ENCODE data around the gene TUBAL3. TPM values are rescaled to one million over a fixed set of nuclear protein-coding genes. Genes with fewer than 3 reads are reported as not detected.

The TUBAL3 gene
- polyA plus RNA-seq, 2 of the 4 experiments (the other 2 are of a cell fraction) = 0.34 to 1.4 TPM

GRCh38 chr10:5449823-5450222, 45.2 kb upstream of the TUBAL3 start (continued):
- TF ChIP-seq HES2 (IDR thresholded peaks at IDR 0.05) = no peak
- no peak for TF ChIP-seq CBX8 (IDR thresholded peaks at IDR 0.05)
- no peak for TF ChIP-seq POLR2AphosphoS2 (conservative IDR thresholded peaks at IDR 0.05; ENCODE audit: low read length)
- TF ChIP-seq POLR2A (IDR thresholded peaks at IDR 0.05; ENCODE audit: low read length) = no peak
- TF ChIP-seq ZSCAN20 (CRISPR knock-in tag; IDR thresholded peaks at IDR 0.05) = no peak
- no peak for TF ChIP-seq CBX2 (IDR thresholded peaks at IDR 0.05; ENCODE audit: borderline replicate concordance, low read depth)
- no peak for TF ChIP-seq ESRRA (IDR thresholded peaks at IDR 0.05; ENCODE audit: borderline replicate concordance, low read length)

DNA sequence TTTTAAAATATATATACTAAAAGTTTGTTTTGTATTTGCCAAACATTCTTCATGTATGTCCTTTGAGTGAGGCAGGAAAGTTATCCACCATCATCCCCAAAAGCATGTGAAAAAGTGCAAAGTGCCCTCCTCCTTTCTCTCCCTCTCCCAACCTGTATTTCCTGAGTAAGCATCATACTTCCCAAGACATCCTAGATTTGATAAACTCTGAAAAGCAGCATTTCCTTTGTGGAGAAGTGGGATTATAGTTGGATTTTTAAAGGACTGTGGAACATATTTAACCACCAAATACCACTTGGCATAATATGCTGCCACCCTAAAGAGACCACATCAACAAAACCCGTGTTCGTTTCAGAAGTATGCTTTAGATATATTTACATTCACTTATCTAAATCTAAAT, 44.6 kb upstream of the TUBAL3 start:
- H3K27ac ChIP-seq = peak overlapping the region; percentile 48 to 73; a peak in 5 of 6 replicates
- peak overlapping the region; percentile 85 for H3K4me2 ChIP-seq
- TF ChIP-seq PHF8 (IDR thresholded peaks at IDR 0.05; ENCODE audit: borderline replicate concordance, low read depth) = no peak
- no peak for TF ChIP-seq CHD4 (IDR thresholded peaks at IDR 0.05; ENCODE audit: borderline replicate concordance)
- TF ChIP-seq, protein P1, sequence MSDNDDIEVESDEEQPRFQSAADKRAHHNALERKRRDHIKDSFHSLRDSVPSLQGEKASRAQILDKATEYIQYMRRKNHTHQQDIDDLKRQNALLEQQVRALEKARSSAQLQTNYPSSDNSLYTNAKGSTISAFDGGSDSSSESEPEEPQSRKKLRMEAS (IDR thresholded peaks at IDR 0.05) = no peak
- no peak for TF ChIP-seq JUNB (IDR thresholded peaks at IDR 0.05)
- TF ChIP-seq JUN (IDR thresholded peaks at IDR 0.05) = no peak
- TF ChIP-seq CHD2 (IDR thresholded peaks at IDR 0.05; ENCODE audit: low read length, partially characterized antibody) = no peak
- no peak for TF ChIP-seq ZC3H11A (IDR thresholded peaks at IDR 0.05)
- TF ChIP-seq HES2 (IDR thresholded peaks at IDR 0.05) = no peak
- no peak for TF ChIP-seq ESRRA (IDR thresholded peaks at IDR 0.05; ENCODE audit: borderline replicate concordance, low read length)
- TF ChIP-seq NFE2L2 (conservative IDR thresholded peaks at IDR 0.05; ENCODE audit: low read length) = no peak
- no peak for TF ChIP-seq ZNF302 (CRISPR knock-in tag; IDR thresholded peaks at IDR 0.05)
- no peak for TF ChIP-seq FOSL2 (IDR thresholded peaks at IDR 0.05)
- no peak for TF ChIP-seq FOSL2 (CRISPR knock-in tag; IDR thresholded peaks at IDR 0.05)
- no peak for TF ChIP-seq RAD21 (conservative IDR thresholded peaks at IDR 0.05 in 1 of 2, IDR thresholded peaks at IDR 0.05 in 1 of 2)
- no peak for TF ChIP-seq MAZ (IDR thresholded peaks at IDR 0.05; ENCODE audit: borderline replicate concordance, low read depth, low read length)
- TF ChIP-seq, protein P2, sequence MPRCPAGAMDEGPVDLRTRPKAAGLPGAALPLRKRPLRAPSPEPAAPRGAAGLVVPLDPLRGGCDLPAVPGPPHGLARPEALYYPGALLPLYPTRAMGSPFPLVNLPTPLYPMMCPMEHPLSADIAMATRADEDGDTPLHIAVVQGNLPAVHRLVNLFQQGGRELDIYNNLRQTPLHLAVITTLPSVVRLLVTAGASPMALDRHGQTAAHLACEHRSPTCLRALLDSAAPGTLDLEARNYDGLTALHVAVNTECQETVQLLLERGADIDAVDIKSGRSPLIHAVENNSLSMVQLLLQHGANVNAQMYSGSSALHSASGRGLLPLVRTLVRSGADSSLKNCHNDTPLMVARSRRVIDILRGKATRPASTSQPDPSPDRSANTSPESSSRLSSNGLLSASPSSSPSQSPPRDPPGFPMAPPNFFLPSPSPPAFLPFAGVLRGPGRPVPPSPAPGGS (IDR thresholded peaks at IDR 0.05) = no peak
- CTCF ChIA-PET = no interaction called here
- FAIRE-seq (no peak), ATAC-seq (no peak), DNase-seq (ENCODE audit: low read depth in 1 of 2, low spot score in 1 of 2) (no peak)
- peak overlapping the region; percentile 61 for H3K4me3 ChIP-seq
- no peaks in the 10 kb centered on the region for H3K9me3 ChIP-seq
- peaks cover 39% of the 10 kb centered on the region for H3K4me1 ChIP-seq
- 17% methylated on average over 2 of the region's 2 CpGs for WGBS (ENCODE audit: missing lambda C conversion rate)
- POLR2A ChIA-PET = interaction anchor here (1.4 kb wide), 1 partner anchor 98 kb away, joined by 13 read pairs; no protein-coding TSS in a partner anchor

DNA sequence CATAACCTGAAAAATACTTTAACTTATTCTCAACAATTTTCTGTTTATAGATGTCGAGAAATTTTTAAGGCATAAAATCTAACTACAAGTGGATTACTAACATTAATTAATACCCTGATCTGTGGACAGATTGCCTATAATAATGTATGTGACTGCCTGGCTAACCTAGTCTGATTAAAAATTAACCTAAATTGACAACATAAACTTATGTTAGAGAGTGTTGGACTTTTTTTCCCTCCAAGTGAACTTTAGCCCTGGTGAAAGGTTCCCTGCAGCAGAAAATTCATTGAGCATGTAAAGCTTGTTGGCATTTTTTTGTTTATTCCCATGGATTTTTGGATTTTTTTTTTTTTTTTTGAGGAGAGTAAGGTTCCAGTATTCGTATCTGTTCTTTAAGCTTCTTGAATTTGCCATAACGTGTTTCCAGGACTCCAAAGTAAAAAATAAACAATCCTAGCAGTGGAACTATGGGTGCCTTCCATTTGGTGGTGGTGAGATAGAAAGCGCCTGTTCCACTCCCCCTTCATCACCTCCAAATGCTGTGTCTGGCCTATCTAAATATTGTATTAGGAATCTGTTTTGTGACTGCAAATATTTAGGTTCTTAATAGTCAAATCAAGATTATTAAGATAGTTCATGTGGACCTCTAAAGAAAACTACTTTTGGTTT, 43.8 kb upstream of the TUBAL3 start:
- WGBS (ENCODE audit: missing lambda C conversion rate) = 10% methylated on average over 4 of the region's 4 CpGs
- ATAC-seq = no peak
- DNase-seq (ENCODE audit: low read depth in 1 of 2, low spot score in 1 of 2) = no peak
- H3K4me2 ChIP-seq = peak overlapping the region; percentile 85
- H3K27ac ChIP-seq = peak overlapping the region; percentile 48 to 73
- CTCF ChIA-PET = interaction anchor here (1.1 to 12.8 kb wide), 3 partner anchors 8 to 171 kb away, joined by 3 to 432 read pairs (median 3); no protein-coding TSS in a partner anchor
- H3K4me1 ChIP-seq = peaks cover 39% of the 10 kb centered on the region
- H3K9me3 ChIP-seq = no peaks in the 10 kb centered on the region
- POLR2A ChIA-PET = interaction anchor here (0.7 to 4.1 kb wide), 3 partner anchors 99 to 174 kb away, joined by 3 to 34 read pairs (median 13); no protein-coding TSS in a partner anchor
- no peak for FAIRE-seq
- TF ChIP-seq NR3C1 (IDR thresholded peaks at IDR 0.05) = no peak
- no peak for TF ChIP-seq FOSB (CRISPR knock-in tag; IDR thresholded peaks at IDR 0.05)
- TF ChIP-seq ZFP36 (IDR thresholded peaks at IDR 0.05; ENCODE audit: borderline replicate concordance, partially characterized antibody) = no peak
- TF ChIP-seq POLR2A (IDR thresholded peaks at IDR 0.05; ENCODE audit: low read length) = no peak
- TF ChIP-seq MYC (IDR thresholded peaks at IDR 0.05; ENCODE audit: borderline replicate concordance, low read length) = no peak
- no peak for TF ChIP-seq BHLHE40 (IDR thresholded peaks at IDR 0.05; ENCODE audit: low read depth, low read length)
- no peak for TF ChIP-seq JUN (IDR thresholded peaks at IDR 0.05)
- TF ChIP-seq ZSCAN20 (CRISPR knock-in tag; IDR thresholded peaks at IDR 0.05) = no peak
- peak overlapping the region; percentile 61 for H3K4me3 ChIP-seq
